H9 (cell line): Measurements from ENCODE around the gene RNF32. TPM values are rescaled to one million over a fixed set of nuclear protein-coding genes. Genes with fewer than 3 reads are reported as not detected.
"Not testable (repeated sequence)": the region's sequence is repeated elsewhere in the genome, so short reads cannot be mapped to it uniquely, and the experiment has no call there.

ENCODE experiments used
- DNase-seq: peaks from one replicate; pipeline ENCODE4 v3.0.0-alpha.2; 2017
- H2AFZ ChIP-seq: one replicate; pipeline ENCODE4 v1.6.1; 2013; ENCODE audit warnings: mild to moderate bottlenecking, low read length, control low read depth, moderate library complexity
- H2AK5ac ChIP-seq: 2 replicates; pipeline ENCODE4 v1.6.1; 2013; ENCODE audit warnings: low read length, control low read depth, mixed read lengths; ENCODE audit not compliant: insufficient read length
- H2BK120ac ChIP-seq: one replicate; pipeline ENCODE4 v1.6.1; 2013; ENCODE audit warnings: low read depth, mild to moderate bottlenecking, low read length, control low read depth, inconsistent platforms; ENCODE audit not compliant: poor library complexity, severe bottlenecking
- H2BK12ac ChIP-seq: 2 replicates; pipeline ENCODE4 v1.6.1; 2013; ENCODE audit warnings: low read length, control low read depth, mixed read lengths, low read depth; ENCODE audit not compliant: insufficient read length
- H2BK15ac ChIP-seq: 2 replicates; pipeline ENCODE4 v1.6.1; 2013; ENCODE audit warnings: low read depth, low read length, control low read depth
- H2BK20ac ChIP-seq: one replicate; pipeline ENCODE4 v1.6.1; 2013; ENCODE audit warnings: low read depth, mild to moderate bottlenecking, low read length, control low read depth, inconsistent platforms; ENCODE audit not compliant: poor library complexity, severe bottlenecking
- H2BK5ac ChIP-seq: 2 replicates; pipeline ENCODE4 v1.6.1; 2013; ENCODE audit warnings: low read length, control low read depth, mixed read lengths; ENCODE audit not compliant: insufficient read length
- H3K14ac ChIP-seq: 2 replicates; pipeline ENCODE4 v1.6.1; 2013; ENCODE audit warnings: low read length, control low read depth; ENCODE audit not compliant: insufficient read depth
- H3K18ac ChIP-seq: 2 replicates; pipeline ENCODE4 v1.6.1; 2013; ENCODE audit warnings: low read depth, mild to moderate bottlenecking, mixed read lengths, low read length, control low read depth; ENCODE audit not compliant: insufficient read length
- H3K23ac ChIP-seq: 2 replicates; pipeline ENCODE4 v1.6.1; 2013; ENCODE audit warnings: low read length, control low read depth, mixed read lengths, low read depth; ENCODE audit not compliant: insufficient read length
- H3K23me2 ChIP-seq: 2 replicates; pipeline ENCODE4 v1.6.1; 2013; ENCODE audit warnings: low read depth, mild to moderate bottlenecking, mixed read lengths, low read length, control low read depth; ENCODE audit not compliant: insufficient read length, poor library complexity, severe bottlenecking
- H3K27ac ChIP-seq: 2 replicates; pipeline ENCODE4 v1.5.1; 2013; ENCODE audit warnings: low read length, control low read depth, mixed read lengths, low read depth; ENCODE audit not compliant: insufficient read length
- H3K27me3 ChIP-seq: 2 replicates; pipeline ENCODE4 v1.6.1; 2013; ENCODE audit warnings: low read length, control low read depth, inconsistent platforms; ENCODE audit not compliant: insufficient read depth
- H3K4ac ChIP-seq: 2 replicates; pipeline ENCODE4 v1.6.1; 2013; ENCODE audit warnings: low read depth, mild to moderate bottlenecking, control low read depth, inconsistent platforms, low read length, moderate library complexity
- H3K4me1 ChIP-seq: 2 replicates; pipeline ENCODE4 v1.6.1; 2013; ENCODE audit warnings: low read length, control low read depth, inconsistent platforms; ENCODE audit not compliant: insufficient read depth
- H3K4me2 ChIP-seq: 2 replicates; pipeline ENCODE4 v1.6.1; 2013; ENCODE audit warnings: low read length, control low read depth, mixed read lengths; ENCODE audit not compliant: insufficient read length, insufficient read depth
- H3K56ac ChIP-seq: 2 replicates; pipeline ENCODE4 v1.6.1; 2013; ENCODE audit warnings: low read depth, mild to moderate bottlenecking, mixed read lengths, low read length, control low read depth; ENCODE audit not compliant: insufficient read length
- H3K79me1 ChIP-seq: 2 replicates; pipeline ENCODE4 v1.6.1; 2013; ENCODE audit warnings: low read depth, mild to moderate bottlenecking, moderate library complexity, low read length, control low read depth, inconsistent platforms; ENCODE audit not compliant: insufficient read depth, poor library complexity, severe bottlenecking
- H3K79me2 ChIP-seq: 2 replicates; pipeline ENCODE4 v1.6.1; 2013; ENCODE audit warnings: low read length, control low read depth, inconsistent platforms; ENCODE audit not compliant: insufficient read depth
- H3K9ac ChIP-seq: 2 replicates; pipeline ENCODE4 v1.6.1; 2013; ENCODE audit warnings: low read length, control low read depth, mixed read lengths; ENCODE audit not compliant: insufficient read length; ENCODE audit errors: extremely low read depth
- H3K9me3 ChIP-seq: one replicate; pipeline ENCODE4 v1.6.1; 2013; ENCODE audit warnings: low read depth, low read length, inconsistent platforms; ENCODE audit not compliant: control insufficient read depth
- H3T11ph ChIP-seq: one replicate; pipeline ENCODE4 v1.6.1; 2013; ENCODE audit warnings: mild to moderate bottlenecking, low read length, control low read depth, inconsistent platforms
- H4K20me1 ChIP-seq: one replicate; pipeline ENCODE4 v1.6.1; 2013; ENCODE audit not compliant: control insufficient read depth, insufficient read length, insufficient read depth
- H4K5ac ChIP-seq: 2 replicates; pipeline ENCODE4 v1.6.1; 2013; ENCODE audit warnings: low read depth, mild to moderate bottlenecking, mixed read lengths, low read length, control low read depth; ENCODE audit not compliant: insufficient read length
- H4K8ac ChIP-seq: replicated peaks from 2 replicates; pipeline ENCODE4 v1.6.1; 2013; ENCODE audit warnings: low read length, control low read depth, mixed read lengths, low read depth; ENCODE audit not compliant: insufficient read length
- H4K91ac ChIP-seq: 2 replicates; pipeline ENCODE4 v1.6.1; 2013; ENCODE audit warnings: low read depth, mild to moderate bottlenecking, moderate library complexity, mixed read lengths, low read length, control low read depth; ENCODE audit not compliant: insufficient read length
- H3K27ac Mint-ChIP-seq, 3 experiments: 2 replicates in 2 of 3; 3 replicates in 1 of 3; pipeline ENCODE4 v1.8.0; 2020 to 2021; ENCODE audit warnings: mixed read lengths in 3 of 3, mild to moderate bottlenecking in 1 of 3, moderate library complexity in 1 of 3
- H3K27me3 Mint-ChIP-seq: 2 replicates; pipeline ENCODE4 v1.8.0; 2021; ENCODE audit warnings: low read depth, mild to moderate bottlenecking, moderate library complexity, mixed read lengths
- H3K36me3 Mint-ChIP-seq, 3 experiments: 2 replicates in 2 of 3; 3 replicates in 1 of 3; pipeline ENCODE4 v1.8.0; 2020 to 2021; ENCODE audit warnings: low read depth in 3 of 3, mixed read lengths in 3 of 3; ENCODE audit not compliant: insufficient read depth in 1 of 3
- H3K4me1 Mint-ChIP-seq, 2 experiments: 2 replicates each; pipeline ENCODE4 v1.8.0; 2020; ENCODE audit warnings: mixed read lengths in 2 of 2
- H3K4me3 Mint-ChIP-seq, 2 experiments: 2 replicates in 1 of 2; 3 replicates in 1 of 2; pipeline ENCODE4 v1.8.0; 2020 to 2021; ENCODE audit warnings: mild to moderate bottlenecking in 2 of 2, mixed read lengths in 2 of 2, moderate library complexity in 1 of 2
- H3K9me3 Mint-ChIP-seq, 2 experiments: 2 replicates in 1 of 2; 3 replicates in 1 of 2; pipeline ENCODE4 v1.8.0; 2020; ENCODE audit warnings: mild to moderate bottlenecking in 2 of 2, mixed read lengths in 2 of 2, moderate library complexity in 1 of 2
- WGBS: extraction: QIAGEN DNeasy Blood & Tissue Kit; methylation state at CpG from one replicate; pipeline ENCODE4 v1.1.7; 2013; ENCODE audit warnings: missing lambda C conversion rate, low lambda C conversion rate, mixed read lengths; ENCODE audit not compliant: insufficient read length; ENCODE audit errors: extremely low coverage; 5-methylcytosine and 5-hydroxymethylcytosine counted together
- total RNA-seq: library from RNA; stranded (reverse); gene quantifications from 2 replicates; pipeline ENCODE4 v1.2.1, GENCODE V29; 2021

Gene RNF32
- total RNA-seq, 1 experiment from 2014 or later, result 0.90 TPM

DNA sequence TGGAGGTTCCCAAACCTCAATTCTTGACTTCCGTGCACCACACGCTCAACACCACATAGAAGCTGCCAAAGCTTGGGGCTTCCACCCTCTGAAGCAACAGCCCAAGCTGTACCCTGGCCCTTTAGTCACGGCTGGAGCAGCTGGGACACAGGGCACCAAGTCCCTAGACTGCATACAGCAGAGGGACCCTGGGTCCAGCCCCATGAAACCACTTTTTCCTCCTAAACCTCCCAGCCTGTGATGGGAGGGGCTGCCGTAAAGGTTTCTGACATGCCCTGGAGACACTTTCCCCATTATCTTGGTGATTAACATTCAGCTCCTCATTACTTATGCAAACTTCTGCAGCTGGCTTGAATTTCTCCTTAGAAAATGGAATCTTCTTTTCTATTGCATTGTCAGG, 57.9 kb downstream of the RNF32 start:
- not testable (repeated sequence) for H3K23me2 ChIP-seq, H4K20me1 ChIP-seq, H3K56ac ChIP-seq, H3K18ac ChIP-seq, H2BK20ac ChIP-seq, H4K5ac ChIP-seq, H3K14ac ChIP-seq, H2BK120ac ChIP-seq, H3K27me3 ChIP-seq, H3T11ph ChIP-seq, H3K9ac ChIP-seq, H3K4me2 ChIP-seq, DNase-seq, H3K79me2 ChIP-seq, H2AK5ac ChIP-seq, H3K4me1 ChIP-seq, H2BK5ac ChIP-seq, H3K4me3 Mint-ChIP-seq, H3K27ac ChIP-seq, H3K4me1 Mint-ChIP-seq, H3K4ac ChIP-seq, H2BK12ac ChIP-seq, H3K9me3 ChIP-seq, H4K8ac ChIP-seq, H4K91ac ChIP-seq, H2BK15ac ChIP-seq, H3K27ac Mint-ChIP-seq, H3K23ac ChIP-seq, H2AFZ ChIP-seq, H3K79me1 ChIP-seq, H3K27me3 Mint-ChIP-seq
- Mint-ChIP-seq H3K9me3 (peaks cover 40 to 54% of the 10 kb centered on the region in 2 experiments), H3K36me3 (peaks cover 55 to 61% (median 60%) of the 10 kb centered on the region in 3 experiments)
- WGBS, result no CpG with 5 or more reads among the region's 4 CpGs

GRCh38 chr7:156701787-156702186, 61.2 kb downstream of the RNF32 start:
- not testable (repeated sequence) for H4K8ac ChIP-seq, H3K23me2 ChIP-seq, H2BK120ac ChIP-seq, H2BK5ac ChIP-seq, H3K9me3 ChIP-seq, H2BK20ac ChIP-seq, H2AK5ac ChIP-seq, H3K4me1 ChIP-seq, H3T11ph ChIP-seq, H4K5ac ChIP-seq, H3K27me3 Mint-ChIP-seq, H4K20me1 ChIP-seq, H3K4ac ChIP-seq, H2BK15ac ChIP-seq, H3K79me1 ChIP-seq, H3K27ac Mint-ChIP-seq, H3K56ac ChIP-seq, H3K18ac ChIP-seq, H3K27ac ChIP-seq, H3K79me2 ChIP-seq, H4K91ac ChIP-seq, H3K4me2 ChIP-seq, H2AFZ ChIP-seq, H3K4me1 Mint-ChIP-seq, H2BK12ac ChIP-seq, H3K27me3 ChIP-seq, H3K23ac ChIP-seq, H3K4me3 Mint-ChIP-seq, H3K9ac ChIP-seq, H3K14ac ChIP-seq, DNase-seq
- peaks cover 29 to 43% of the 10 kb centered on the region in 2 experiments for H3K9me3 Mint-ChIP-seq
- WGBS, result no CpG with 5 or more reads among the region's 1 CpG
- peaks cover 44 to 48% (median 47%) of the 10 kb centered on the region in 3 experiments for H3K36me3 Mint-ChIP-seq
